Measurements from ENCODE around the gene TM6SF1.

- TF ChIP-seq MAFK (IDR thresholded peaks at IDR 0.05; ENCODE audit: low read depth, low read length) (no peak), CTCF (conservative IDR thresholded peaks at IDR 0.05; ENCODE audit: low read depth, low read length) (no peak), USF2 (IDR thresholded peaks at IDR 0.05; ENCODE audit: low read depth, low read length) (no peak)
Measured at GRCh38 chr15:83119968-83120581, 12.6 kb downstream of the TM6SF1 start.
